Left ventricle myocardium superior (tissue), 1 donor: ENCODE results near the gene PICALM. TPM values are rescaled to one million over a fixed set of nuclear protein-coding genes. Genes with fewer than 3 reads are reported as not detected.
A peak's percentile ranks its signal among the peaks of the same experiment; 100 is the strongest.

Source experiments
- ATAC-seq: fragments of 200-7000 bp; cut with Tn5 transposase; one replicate; pipeline ENCODE4 v1.9.1; 2020; ENCODE audit warnings: mild to moderate bottlenecking, moderate library complexity
- DNase-seq: peaks from one replicate; pipeline ENCODE4 v3.0.0-alpha.2; 2020
- intact Hi-C: fragments of 100-400 bp; cut with micrococcal nuclease; formaldehyde crosslinking; loops from one replicate; pipeline ENCODE4 v1.11.0; 2022
- total RNA-seq: library from RNA; stranded (reverse); fragmentation: NEBNext Ultra II Directional; extraction: Animal tissue kit (Norgen Biotek cat#: 25700); gene quantifications from one replicate; pipeline ENCODE4 v1.2.1, GENCODE V29; 2021
- donor health status: DM: no; HTN: yes; CAD: no; lungs with severe emphysema.

The PICALM gene
- total RNA-seq, 1 donor from 2014 or later: 122 TPM

- intact Hi-C loops: no loop called here
- DNase-seq (no peak), ATAC-seq (no peak)
Observed at GRCh38 chr11:86058360-86058759, 10.5 kb downstream of the PICALM start.

- ATAC-seq (no peak), DNase-seq (no peak)
- intact Hi-C loops: no loop called here
Observed at GRCh38 chr11:86056351-86056854, 12.5 kb downstream of the PICALM start.

GRCh38 chr11:86052693-86053641 lies 15.9 kb downstream of the PICALM start:
- intact Hi-C loops: no loop called here
- ATAC-seq: no peak
- no peak for DNase-seq

GRCh38 chr11:86050196-86050709 lies 18.6 kb downstream of the PICALM start:
- intact Hi-C loops: no loop called here
- ATAC-seq: no peak
- DNase-seq: no peak

GRCh38 chr11:86047275-86047991 lies 21.5 kb downstream of the PICALM start:
- no peak for ATAC-seq
- intact Hi-C loops: no loop called here
- DNase-seq: no peak

GRCh38 chr11:86046116-86046515 lies 22.8 kb downstream of the PICALM start:
- ATAC-seq (no peak), DNase-seq (no peak)
- intact Hi-C loops: no loop called here

GRCh38 chr11:86043765-86044503 lies 24.9 kb downstream of the PICALM start:
- DNase-seq (no peak), ATAC-seq (no peak)
- intact Hi-C loops: no loop called here

- DNase-seq (no peak), ATAC-seq (peak; percentile 78)
- intact Hi-C loops: loop anchor here (1.0 kb wide), 1 partner anchor 151 kb away; no protein-coding TSS in a partner anchor
Observed at GRCh38 chr11:86041975-86042378, 26.9 kb downstream of the PICALM start.

- intact Hi-C loops: loop anchor here (1.0 kb wide), 1 partner anchor 152 kb away; no protein-coding TSS in a partner anchor
- DNase-seq: no peak
- ATAC-seq: no peak
Observed at GRCh38 chr11:86040919-86041850, 27.7 kb downstream of the PICALM start.

GRCh38 chr11:86039094-86039493 lies 29.8 kb downstream of the PICALM start:
- peak; percentile 81 for ATAC-seq
- intact Hi-C loops: no loop called here

GRCh38 chr11:86037743-86038142 lies 31.1 kb downstream of the PICALM start:
- DNase-seq: no peak
- intact Hi-C loops: no loop called here
- ATAC-seq: no peak

More at GRCh38 chr11:86039094-86039493, 29.8 kb downstream of the PICALM start:
- DNase-seq: no peak

- intact Hi-C loops: no loop called here
- no peak for ATAC-seq
- DNase-seq: no peak
Observed at GRCh38 chr11:86035920-86036319, 33.0 kb downstream of the PICALM start.

GRCh38 chr11:86035164-86035563 lies 33.7 kb downstream of the PICALM start:
- intact Hi-C loops: no loop called here
- DNase-seq: no peak
- ATAC-seq: peak; percentile 11

GRCh38 chr11:86034710-86035109 lies 34.2 kb downstream of the PICALM start:
- intact Hi-C loops: no loop called here
- ATAC-seq (no peak), DNase-seq (no peak)

- DNase-seq (no peak), ATAC-seq (no peak)
- intact Hi-C loops: no loop called here
Observed at GRCh38 chr11:86021377-86021776, 47.5 kb downstream of the PICALM start.

- DNase-seq: no peak
- ATAC-seq: no peak
- intact Hi-C loops: no loop called here
Observed at GRCh38 chr11:86018249-86018648, 50.6 kb downstream of the PICALM start.

- intact Hi-C loops: no loop called here
- ATAC-seq: no peak
- no peak for DNase-seq
Observed at GRCh38 chr11:86016451-86016850, 52.4 kb downstream of the PICALM start.

- ATAC-seq: no peak
- intact Hi-C loops: no loop called here
- no peak for DNase-seq
Observed at GRCh38 chr11:86015699-86016098, 53.2 kb downstream of the PICALM start.
